Measurements from ENCODE around the gene CDK8.
"Not testable (repeated sequence)": the region's sequence is repeated elsewhere in the genome, so short reads cannot be mapped to it uniquely, and the experiment has no call there.

Gene CDK8

GRCh38 chr13:26253787-26254582 is at the start of gene CDK8:
Gene CDK8 (plus strand): TSS chr13:26254129. CDS start chr13:26254642, 513 bp downstream.
- DNase-seq: peak; percentile 83

- no peak for DNase-seq
Measured at GRCh38 chr13:26208287-26208686, 45.6 kb upstream of the CDK8 start.

GRCh38 chr13:26213345-26213744 is 40.6 kb upstream of the CDK8 start:
- no peak for DNase-seq

- DNase-seq: no peak
Measured at GRCh38 chr13:26213982-26214381, 39.9 kb upstream of the CDK8 start.

GRCh38 chr13:26216042-26216441 is 37.9 kb upstream of the CDK8 start:
- no peak for DNase-seq

GRCh38 chr13:26219726-26220125 is 34.2 kb upstream of the CDK8 start:
- no peak for DNase-seq

GRCh38 chr13:26220575-26220974 is 33.4 kb upstream of the CDK8 start:
- DNase-seq: no peak

- no peak for DNase-seq
Measured at GRCh38 chr13:26221399-26221720, 32.6 kb upstream of the CDK8 start.

GRCh38 chr13:26221721-26222519 is 32.0 kb upstream of the CDK8 start, which contains the start of gene RNF6:
Gene RNF6 (minus strand): TSS chr13:26222314. CDS start chr13:26219649, 2,665 bp downstream.
- DNase-seq: peak; percentile 79

GRCh38 chr13:26222520-26223046 is 31.3 kb upstream of the CDK8 start:
- no peak for DNase-seq

- DNase-seq: no peak
Measured at GRCh38 chr13:26225896-26226617, 27.9 kb upstream of the CDK8 start.

GRCh38 chr13:26227166-26227971 is 26.6 kb upstream of the CDK8 start:
- no peak for DNase-seq

- DNase-seq: no peak
Measured at GRCh38 chr13:26228096-26228495, 25.8 kb upstream of the CDK8 start.

- no peak for DNase-seq
Measured at GRCh38 chr13:26229080-26229615, 24.8 kb upstream of the CDK8 start.

GRCh38 chr13:26230703-26231102 is 23.2 kb upstream of the CDK8 start:
- DNase-seq: no peak

GRCh38 chr13:26236296-26236695 is 17.6 kb upstream of the CDK8 start:
- DNase-seq: no peak

- no peak for DNase-seq
Measured at GRCh38 chr13:26246154-26246553, 7.8 kb upstream of the CDK8 start.

GRCh38 chr13:26247011-26247410 is 6.9 kb upstream of the CDK8 start:
- DNase-seq: no peak

- no peak for DNase-seq
Measured at GRCh38 chr13:26247608-26248007, 6.3 kb upstream of the CDK8 start.

- DNase-seq: no peak
Measured at GRCh38 chr13:26249551-26249950, 4.4 kb upstream of the CDK8 start.

- DNase-seq: not testable (repeated sequence)
Measured at GRCh38 chr13:26252006-26252405, 1.9 kb upstream of the CDK8 start.

GRCh38 chr13:26253262-26253786 is 605 bp upstream of the CDK8 start:
- DNase-seq: no peak

Measured in stimulated activated CD4-positive, alpha-beta T cell treated with anti-CD3 and anti-CD28 coated beads, Interleukin-12 subunit alpha, Interleukin-12 subunit beta, amount 100 ng/mL, for 4 hours (primary cell).